ENCODE measurements around the gene SCG5. TPM values are rescaled to one million over a fixed set of nuclear protein-coding genes. Genes with fewer than 3 reads are reported as not detected.

SCG5 gene
- total RNA-seq, 1 donor from 2014 or later: 8.4 TPM

GRCh38 chr15:32674681-32675080 lies 33.2 kb downstream of the SCG5 start:
- peaks cover 0 to 4% (median 0%) of the 10 kb centered on the region in 3 donors for H3K4me1 ChIP-seq (ENCODE audit: control insufficient read depth in 3 of 3, insufficient read depth in 3 of 3, low read length in 3 of 3)
- no peak overlapping the region for H3K4me3 ChIP-seq (ENCODE audit: low read length in 3 of 3)
- H3K9ac ChIP-seq (ENCODE audit: low read depth in 1 of 3, low read length in 3 of 3): no peak overlapping the region
- no peaks in the 10 kb centered on the region for H3K9me3 ChIP-seq (ENCODE audit: control insufficient read depth in 3 of 3, low read length in 3 of 3)
- H3K27me3 ChIP-seq (ENCODE audit: control insufficient read depth in 3 of 3, insufficient read depth in 3 of 3, low read length in 3 of 3): no peaks in the 10 kb centered on the region
- no peaks in the 10 kb centered on the region for H3K36me3 ChIP-seq (ENCODE audit: control insufficient read depth in 3 of 3, insufficient read depth in 3 of 3, low read length in 3 of 3)
- no peak overlapping the region for H3K27ac ChIP-seq (ENCODE audit: low read depth, low read length)

- H3K27ac ChIP-seq (ENCODE audit: low read depth, low read length): no peak overlapping the region
- no peak overlapping the region for H3K9ac ChIP-seq (ENCODE audit: low read depth in 1 of 3, low read length in 3 of 3)
- H3K4me3 ChIP-seq (ENCODE audit: low read length in 3 of 3): no peak overlapping the region
- H3K36me3 ChIP-seq (ENCODE audit: control insufficient read depth in 3 of 3, insufficient read depth in 3 of 3, low read length in 3 of 3): no peaks in the 10 kb centered on the region
- no peaks in the 10 kb centered on the region for H3K27me3 ChIP-seq (ENCODE audit: control insufficient read depth in 3 of 3, insufficient read depth in 3 of 3, low read length in 3 of 3)
- no peaks in the 10 kb centered on the region for H3K9me3 ChIP-seq (ENCODE audit: control insufficient read depth in 3 of 3, low read length in 3 of 3)
- peaks cover 0 to 4% (median 0%) of the 10 kb centered on the region in 3 donors for H3K4me1 ChIP-seq (ENCODE audit: control insufficient read depth in 3 of 3, insufficient read depth in 3 of 3, low read length in 3 of 3)
These were observed 34.0 kb downstream of the SCG5 start for GRCh38 chr15:32675466-32675865.

DNA sequence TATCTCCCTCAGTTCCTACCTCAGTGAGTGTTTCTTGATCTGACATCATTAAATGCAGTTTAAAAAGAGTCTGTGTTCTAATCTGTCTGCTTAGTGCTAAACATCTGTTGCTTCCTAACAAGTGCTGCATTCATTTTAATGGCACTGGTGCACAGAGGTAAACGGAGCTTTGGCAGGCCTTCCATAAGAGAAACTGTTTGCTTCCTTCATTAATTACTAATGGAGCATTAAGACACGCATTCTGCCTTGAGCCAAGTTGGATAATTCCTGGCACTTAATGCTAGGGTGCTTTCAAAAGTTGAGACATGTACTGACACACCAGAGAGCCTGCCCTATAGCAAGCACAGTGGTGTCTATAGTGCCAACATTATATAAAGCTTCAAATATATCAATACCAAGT lies 34.7 kb downstream of the SCG5 start:
- H3K4me1 ChIP-seq (ENCODE audit: control insufficient read depth in 3 of 3, insufficient read depth in 3 of 3, low read length in 3 of 3): no peaks in the 10 kb centered on the region
- H3K36me3 ChIP-seq (ENCODE audit: control insufficient read depth in 3 of 3, insufficient read depth in 3 of 3, low read length in 3 of 3): no peaks in the 10 kb centered on the region
- H3K27me3 ChIP-seq (ENCODE audit: control insufficient read depth in 3 of 3, insufficient read depth in 3 of 3, low read length in 3 of 3): no peaks in the 10 kb centered on the region
- no peak overlapping the region for H3K9ac ChIP-seq (ENCODE audit: low read depth in 1 of 3, low read length in 3 of 3)
- no peak overlapping the region for H3K27ac ChIP-seq (ENCODE audit: low read depth, low read length)
- no peaks in the 10 kb centered on the region for H3K9me3 ChIP-seq (ENCODE audit: control insufficient read depth in 3 of 3, low read length in 3 of 3)
- no peak overlapping the region for H3K4me3 ChIP-seq (ENCODE audit: low read length in 3 of 3)

DNA sequence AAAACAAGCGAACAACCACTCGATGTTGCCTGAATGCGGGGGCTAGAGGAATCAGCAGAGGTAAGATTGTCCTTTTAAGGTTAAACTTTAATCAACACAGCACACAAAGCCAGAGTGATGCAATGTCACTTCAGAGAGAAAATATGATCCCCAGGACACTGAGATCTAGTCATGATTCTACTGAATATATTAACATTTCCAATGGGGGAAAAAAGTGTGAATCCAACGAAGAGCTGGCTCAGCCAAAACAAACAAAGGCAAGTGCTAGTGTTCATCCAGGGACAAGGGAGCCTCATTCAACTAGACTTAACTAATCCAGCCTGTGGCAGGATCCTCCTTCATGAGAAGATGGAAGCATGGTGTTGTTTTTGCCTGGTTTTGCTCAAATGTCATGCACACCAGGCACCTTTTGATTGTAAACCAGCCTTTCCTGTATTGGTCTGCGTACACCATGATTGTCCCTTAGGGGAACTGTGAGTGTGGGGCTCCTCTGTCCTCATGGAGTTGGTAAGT lies 35.8 kb downstream of the SCG5 start:
- no peaks in the 10 kb centered on the region for H3K36me3 ChIP-seq (ENCODE audit: control insufficient read depth in 3 of 3, insufficient read depth in 3 of 3, low read length in 3 of 3)
- no peaks in the 10 kb centered on the region for H3K27me3 ChIP-seq (ENCODE audit: control insufficient read depth in 3 of 3, insufficient read depth in 3 of 3, low read length in 3 of 3)
- H3K4me1 ChIP-seq (ENCODE audit: control insufficient read depth in 3 of 3, insufficient read depth in 3 of 3, low read length in 3 of 3): no peaks in the 10 kb centered on the region
- H3K9me3 ChIP-seq (ENCODE audit: control insufficient read depth in 3 of 3, low read length in 3 of 3): no peaks in the 10 kb centered on the region
- H3K9ac ChIP-seq (ENCODE audit: low read depth in 1 of 3, low read length in 3 of 3): no peak overlapping the region
- no peak overlapping the region for H3K4me3 ChIP-seq (ENCODE audit: low read length in 3 of 3)
- no peak overlapping the region for H3K27ac ChIP-seq (ENCODE audit: low read depth, low read length)

- H3K27ac ChIP-seq (ENCODE audit: low read depth, low read length): no peak overlapping the region
- no peaks in the 10 kb centered on the region for H3K36me3 ChIP-seq (ENCODE audit: control insufficient read depth in 3 of 3, insufficient read depth in 3 of 3, low read length in 3 of 3)
- no peak overlapping the region for H3K9ac ChIP-seq (ENCODE audit: low read depth in 1 of 3, low read length in 3 of 3)
- H3K27me3 ChIP-seq (ENCODE audit: control insufficient read depth in 3 of 3, insufficient read depth in 3 of 3, low read length in 3 of 3): no peaks in the 10 kb centered on the region
- no peaks in the 10 kb centered on the region for H3K9me3 ChIP-seq (ENCODE audit: control insufficient read depth in 3 of 3, low read length in 3 of 3)
- H3K4me1 ChIP-seq (ENCODE audit: control insufficient read depth in 3 of 3, insufficient read depth in 3 of 3, low read length in 3 of 3): no peaks in the 10 kb centered on the region
- no peak overlapping the region for H3K4me3 ChIP-seq (ENCODE audit: low read length in 3 of 3)
These were observed 37.8 kb downstream of the SCG5 start for GRCh38 chr15:32679298-32679690.

DNA sequence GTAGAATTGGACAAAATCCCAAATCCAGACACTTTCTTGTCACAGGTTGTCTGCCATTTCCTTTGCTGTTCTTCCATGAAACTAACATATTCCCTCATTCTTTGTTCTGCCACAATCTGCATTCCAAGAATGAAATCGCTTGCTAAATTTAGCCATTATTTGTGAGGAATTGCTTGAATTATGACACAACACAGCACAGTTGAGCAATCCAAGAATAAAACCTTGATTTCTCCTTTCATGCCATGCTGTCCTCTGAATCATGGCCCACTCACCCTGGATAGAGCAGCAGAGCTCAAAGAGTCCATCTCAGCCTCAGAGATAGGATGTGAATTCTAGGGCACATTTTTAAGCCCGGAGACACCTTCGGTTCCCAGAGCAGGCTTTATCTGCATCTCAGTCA lies 41.1 kb downstream of the SCG5 start:
- no peak overlapping the region for H3K27ac ChIP-seq (ENCODE audit: low read depth, low read length)
- H3K27me3 ChIP-seq (ENCODE audit: control insufficient read depth in 3 of 3, insufficient read depth in 3 of 3, low read length in 3 of 3): no peaks in the 10 kb centered on the region
- H3K9ac ChIP-seq (ENCODE audit: low read depth in 1 of 3, low read length in 3 of 3): no peak overlapping the region
- no peaks in the 10 kb centered on the region for H3K36me3 ChIP-seq (ENCODE audit: control insufficient read depth in 3 of 3, insufficient read depth in 3 of 3, low read length in 3 of 3)
- H3K4me1 ChIP-seq (ENCODE audit: control insufficient read depth in 3 of 3, insufficient read depth in 3 of 3, low read length in 3 of 3): no peaks in the 10 kb centered on the region
- H3K4me3 ChIP-seq (ENCODE audit: low read length in 3 of 3): no peak overlapping the region
- H3K9me3 ChIP-seq (ENCODE audit: control insufficient read depth in 3 of 3, low read length in 3 of 3): no peaks in the 10 kb centered on the region

DNA sequence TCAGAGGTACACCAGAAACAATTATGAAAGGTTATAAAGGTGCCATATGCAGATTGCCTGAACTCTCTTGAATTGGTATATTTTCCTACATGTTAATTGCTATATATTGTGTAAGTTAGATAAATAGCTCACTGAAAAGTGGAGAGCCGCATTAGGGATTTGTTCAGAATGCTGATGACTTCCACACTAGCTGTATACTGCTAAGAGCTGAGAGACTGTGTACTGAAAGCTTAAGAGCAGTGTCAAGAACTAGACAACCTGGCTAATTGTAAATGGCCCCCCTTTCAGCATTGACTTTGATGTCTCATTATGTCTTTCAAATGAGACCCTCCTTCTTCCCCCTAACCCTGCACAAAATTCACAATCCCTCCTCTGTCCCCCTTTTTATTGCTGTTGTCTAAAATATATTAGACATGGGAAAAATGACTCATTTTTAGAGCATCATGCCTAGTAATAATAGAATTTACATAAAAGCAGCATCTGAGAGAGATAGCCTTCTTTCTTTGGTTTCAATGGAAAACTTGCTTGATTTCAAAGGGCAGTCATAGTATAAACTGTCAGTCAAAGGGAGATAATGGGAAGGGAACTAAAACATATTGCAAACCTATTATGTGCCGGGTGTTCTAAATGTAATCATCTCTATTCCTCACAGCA lies 41.6 kb downstream of the SCG5 start:
- Histone ChIP-seq H3K36me3 (ENCODE audit: control insufficient read depth in 3 of 3, insufficient read depth in 3 of 3, low read length in 3 of 3) (no peaks in the 10 kb centered on the region), H3K27ac (ENCODE audit: low read depth, low read length) (no peak overlapping the region)

DNA sequence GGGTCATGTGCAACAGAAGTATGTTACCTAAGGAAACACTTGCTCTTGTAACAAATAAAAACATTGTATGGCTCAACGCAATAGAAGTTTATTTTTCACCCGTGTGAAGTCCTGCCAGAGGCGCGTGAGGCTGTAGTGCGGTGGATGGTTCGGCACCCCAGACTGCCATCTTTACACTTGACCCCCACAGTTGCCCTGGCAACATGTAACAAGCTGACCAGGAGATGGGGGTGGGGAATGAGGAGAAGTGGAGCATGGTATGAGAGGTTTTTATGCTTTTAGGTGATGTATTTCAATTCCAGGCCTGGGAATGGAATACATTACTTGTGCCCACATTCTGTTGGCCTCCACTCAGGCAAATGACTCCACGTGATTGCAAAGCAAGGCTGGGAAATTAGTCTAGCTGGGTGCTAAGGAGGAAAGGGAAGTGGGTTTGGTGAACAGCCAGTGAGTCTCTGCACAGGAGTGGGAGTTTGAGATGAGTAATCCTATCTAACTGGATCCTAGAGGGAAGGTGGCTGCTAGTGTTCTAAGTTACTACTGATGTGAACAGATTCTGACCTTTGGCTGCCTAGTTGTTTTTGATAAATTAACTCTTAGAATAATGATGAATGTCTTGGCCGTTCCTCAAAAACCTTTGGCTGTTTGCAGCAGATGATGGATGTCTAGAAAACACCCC lies 42.5 kb downstream of the SCG5 start:
- no peaks in the 10 kb centered on the region for H3K4me1 ChIP-seq (ENCODE audit: control insufficient read depth in 3 of 3, insufficient read depth in 3 of 3, low read length in 3 of 3)
- H3K9me3 ChIP-seq (ENCODE audit: control insufficient read depth in 3 of 3, low read length in 3 of 3): no peaks in the 10 kb centered on the region
- no peak overlapping the region for H3K9ac ChIP-seq (ENCODE audit: low read depth in 1 of 3, low read length in 3 of 3)
- no peak overlapping the region for H3K4me3 ChIP-seq (ENCODE audit: low read length in 3 of 3)
- no peaks in the 10 kb centered on the region for H3K36me3 ChIP-seq (ENCODE audit: control insufficient read depth in 3 of 3, insufficient read depth in 3 of 3, low read length in 3 of 3)
- no peaks in the 10 kb centered on the region for H3K27me3 ChIP-seq (ENCODE audit: control insufficient read depth in 3 of 3, insufficient read depth in 3 of 3, low read length in 3 of 3)
- H3K27ac ChIP-seq (ENCODE audit: low read depth, low read length): no peak overlapping the region

More for the DNA sequence above, 41.6 kb downstream of the SCG5 start:
- H3K4me3 ChIP-seq (ENCODE audit: low read length in 3 of 3): no peak overlapping the region
- no peaks in the 10 kb centered on the region for H3K9me3 ChIP-seq (ENCODE audit: control insufficient read depth in 3 of 3, low read length in 3 of 3)
- H3K27me3 ChIP-seq (ENCODE audit: control insufficient read depth in 3 of 3, insufficient read depth in 3 of 3, low read length in 3 of 3): no peaks in the 10 kb centered on the region
- no peak overlapping the region for H3K9ac ChIP-seq (ENCODE audit: low read depth in 1 of 3, low read length in 3 of 3)
- H3K4me1 ChIP-seq (ENCODE audit: control insufficient read depth in 3 of 3, insufficient read depth in 3 of 3, low read length in 3 of 3): no peaks in the 10 kb centered on the region

- no peaks in the 10 kb centered on the region for H3K4me1 ChIP-seq (ENCODE audit: control insufficient read depth in 3 of 3, insufficient read depth in 3 of 3, low read length in 3 of 3)
- no peak overlapping the region for H3K9ac ChIP-seq (ENCODE audit: low read depth in 1 of 3, low read length in 3 of 3)
- no peaks in the 10 kb centered on the region for H3K36me3 ChIP-seq (ENCODE audit: control insufficient read depth in 3 of 3, insufficient read depth in 3 of 3, low read length in 3 of 3)
- H3K4me3 ChIP-seq (ENCODE audit: low read length in 3 of 3): no peak overlapping the region
- no peaks in the 10 kb centered on the region for H3K9me3 ChIP-seq (ENCODE audit: control insufficient read depth in 3 of 3, low read length in 3 of 3)
- H3K27ac ChIP-seq (ENCODE audit: low read depth, low read length): no peak overlapping the region
- no peaks in the 10 kb centered on the region for H3K27me3 ChIP-seq (ENCODE audit: control insufficient read depth in 3 of 3, insufficient read depth in 3 of 3, low read length in 3 of 3)
These were observed 44.1 kb downstream of the SCG5 start for GRCh38 chr15:32685576-32685975.

DNA sequence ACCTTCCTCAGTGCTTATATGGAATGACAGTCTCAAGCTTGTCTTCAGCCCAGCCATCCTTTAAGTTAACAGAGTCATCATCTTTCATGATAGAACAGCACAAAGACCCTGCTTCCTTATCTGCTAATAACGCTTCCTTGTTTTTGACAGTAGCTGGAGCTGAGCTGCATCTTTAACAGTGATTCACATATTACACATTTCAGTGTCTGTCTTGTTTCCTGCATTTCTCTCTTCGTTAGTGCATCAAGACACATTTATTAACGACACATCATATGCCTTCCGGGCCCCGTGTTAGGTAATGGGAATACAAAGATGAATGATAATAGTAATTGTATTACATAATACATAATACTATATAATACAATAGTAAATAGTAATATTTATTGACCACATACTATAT lies 46.0 kb downstream of the SCG5 start:
- H3K36me3 ChIP-seq (ENCODE audit: control insufficient read depth in 3 of 3, insufficient read depth in 3 of 3, low read length in 3 of 3): no peaks in the 10 kb centered on the region
- no peaks in the 10 kb centered on the region for H3K27me3 ChIP-seq (ENCODE audit: control insufficient read depth in 3 of 3, insufficient read depth in 3 of 3, low read length in 3 of 3)
- H3K4me3 ChIP-seq (ENCODE audit: low read length in 3 of 3): no peak overlapping the region
- H3K27ac ChIP-seq (ENCODE audit: low read depth, low read length): no peak overlapping the region
- H3K9ac ChIP-seq (ENCODE audit: low read depth in 1 of 3, low read length in 3 of 3): no peak overlapping the region
- H3K9me3 ChIP-seq (ENCODE audit: control insufficient read depth in 3 of 3, low read length in 3 of 3): no peaks in the 10 kb centered on the region
- H3K4me1 ChIP-seq (ENCODE audit: control insufficient read depth in 3 of 3, insufficient read depth in 3 of 3, low read length in 3 of 3): no peaks in the 10 kb centered on the region
